Caco-2 (cell line): ENCODE measurements around the gene TSC22D2. TPM values are rescaled to one million over a fixed set of nuclear protein-coding genes. Genes with fewer than 3 reads are reported as not detected.

ENCODE experiments used
- BruUV-seq: library from RNA; stranded (reverse); fragments of 400-500 nt; replicated peaks from 2 replicates; lab custom pipeline; 2021; lab: Mats Ljungman, UMichigan
- CTCF ChIA-PET: fragments of 300-600 bp; sonication (Branson Sonifier 250); formaldehyde crosslinking; loops from one replicate; lab custom pipeline; 2022; ENCODE audit warnings: antibody characterized with exemption; lab: Charles Lee
- POLR2A ChIA-PET: fragments of 300-600 bp; sonication (Branson Sonifier 250); formaldehyde crosslinking; loops from one replicate; lab custom pipeline; 2022; ENCODE audit warnings: antibody characterized with exemption; lab: Charles Lee
- DNase-seq, 2 experiments: peaks; one replicate each; pipeline versions ENCODE4 v3.0.0 to v3.0.0-alpha.2; 2020 to 2022
- H3K27me3 ChIP-seq: replicated peaks from 2 replicates; pipeline ENCODE4 v1.6.0; 2011; ENCODE audit warnings: low read length; ENCODE audit not compliant: control insufficient read depth, insufficient read depth
- H3K36me3 ChIP-seq: 2 replicates; pipeline ENCODE4 v1.5.1; 2011; ENCODE audit warnings: low read length; ENCODE audit not compliant: control insufficient read depth, insufficient read depth
- H3K4me1 ChIP-seq: fragments of 250-450 bp; sonication (Bioruptor Pico); 2 replicates; pipeline ENCODE4 v1.5.1; 2020; ENCODE audit warnings: mild to moderate bottlenecking
- H3K4me3 ChIP-seq: 2 replicates; pipeline ENCODE4 v1.5.1; 2011; ENCODE audit warnings: low read depth, mild to moderate bottlenecking, control low read depth, low read length
- H3K9me3 ChIP-seq: fragments of 250-450 bp; sonication (Bioruptor Pico); 2 replicates; pipeline ENCODE4 v1.5.1; 2020; ENCODE audit warnings: mild to moderate bottlenecking, moderate library complexity
- H3K27ac Mint-ChIP-seq: one replicate; pipeline ENCODE4 v1.8.0; 2022; ENCODE audit warnings: mixed read lengths; ENCODE audit not compliant: unreplicated experiment
- H3K27me3 Mint-ChIP-seq: one replicate; pipeline ENCODE4 v1.8.0; 2022; ENCODE audit warnings: mixed read lengths; ENCODE audit not compliant: insufficient read depth, unreplicated experiment
- H3K36me3 Mint-ChIP-seq: one replicate; pipeline ENCODE4 v1.8.0; 2022; ENCODE audit warnings: mild to moderate bottlenecking, mixed read lengths; ENCODE audit not compliant: insufficient read depth, unreplicated experiment
- H3K4me1 Mint-ChIP-seq: one replicate; pipeline ENCODE4 v1.8.0; 2022; ENCODE audit warnings: low read depth, mixed read lengths; ENCODE audit not compliant: unreplicated experiment
- H3K4me3 Mint-ChIP-seq: one replicate; pipeline ENCODE4 v1.8.0; 2022; ENCODE audit warnings: mild to moderate bottlenecking, moderate library complexity, mixed read lengths; ENCODE audit not compliant: unreplicated experiment
- H3K9me3 Mint-ChIP-seq: one replicate; pipeline ENCODE4 v1.8.0; 2022; ENCODE audit warnings: mixed read lengths; ENCODE audit not compliant: unreplicated experiment
- intact Hi-C: fragments of 100-400 bp; cut with micrococcal nuclease; formaldehyde crosslinking; loops from one replicate; pipeline ENCODE4 v1.10.0; 2022; ENCODE audit not compliant: unreplicated experiment
- total RNA-seq: library from RNA; stranded (reverse); gene quantifications from 2 replicates; pipeline ENCODE4 v1.2.3, GENCODE V29; 2022
- TF ChIP-seq, protein P1 (sequence below), 2 experiments: fragments of 200-600 bp in 1 of 2; IDR thresholded peaks; 1 replicate in 1 of 2; 2 replicates in 1 of 2; pipeline versions ENCODE4 v1.5.1 to v1.8.0; 2011 to 2022; ENCODE audit warnings: antibody characterized with exemption in 1 of 2, control low read depth in 1 of 2, inconsistent platforms in 1 of 2, low read depth in 1 of 2, low read length in 1 of 2, mild to moderate bottlenecking in 1 of 2, moderate library complexity in 1 of 2; ENCODE audit not compliant: insufficient read depth in 1 of 2, severe bottlenecking in 1 of 2, unreplicated experiment in 1 of 2

The TSC22D2 gene
- total RNA-seq, 1 experiment from 2014 or later: 30.8 TPM

DNA sequence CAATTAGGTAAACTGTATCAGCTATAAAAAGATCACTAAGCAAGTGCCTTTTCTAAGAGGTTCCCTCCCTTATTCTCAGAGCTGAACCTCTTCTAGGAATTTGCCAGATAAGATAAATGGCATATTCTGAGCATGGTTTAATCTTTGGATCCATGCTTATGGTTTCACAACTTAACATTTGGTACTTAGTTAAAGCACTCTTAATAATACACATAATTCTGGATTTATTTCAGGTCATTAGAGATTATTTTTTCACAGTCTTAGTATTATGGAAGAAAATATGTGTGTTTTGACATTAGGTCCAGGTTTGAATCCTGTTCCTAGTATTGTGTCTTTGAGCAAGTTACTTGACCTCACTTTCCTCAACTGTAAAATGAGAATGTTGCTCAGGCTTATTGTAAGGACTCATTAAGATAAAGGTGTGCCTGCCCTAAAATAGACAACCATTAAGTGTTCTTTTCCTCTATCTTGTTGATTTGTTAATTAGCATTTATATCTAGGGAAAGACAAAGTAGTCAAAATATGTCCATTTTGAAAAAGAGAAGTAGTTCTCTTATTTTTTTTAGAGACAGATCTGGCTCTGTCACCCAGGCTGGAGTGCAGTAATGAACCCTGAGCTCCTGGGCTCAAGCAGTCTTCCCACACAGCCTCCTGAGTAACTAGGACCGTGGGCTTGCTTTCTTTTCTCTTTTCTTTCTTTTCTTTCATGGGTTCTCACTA, 43.4 kb downstream of the TSC22D2 start:
- Mint-ChIP-seq H3K36me3 (peaks cover 11% of the 10 kb centered on the region), H3K9me3 (no peaks in the 10 kb centered on the region), H3K4me3 (no peak overlapping the region), H3K27ac (no peak overlapping the region), H3K4me1 (peaks cover 28% of the 10 kb centered on the region), H3K27me3 (no peaks in the 10 kb centered on the region)
- H3K4me1 ChIP-seq: peaks cover 45% of the 10 kb centered on the region
- ChIA-PET POLR2A (no interaction called here), CTCF (interaction anchor here (1.2 kb wide), 1 partner anchor 18 kb away, joined by 3 read pairs; no protein-coding TSS in a partner anchor)
- H3K27me3 ChIP-seq: no peaks in the 10 kb centered on the region
- no peak for DNase-seq
- H3K4me3 ChIP-seq: no peak overlapping the region
- H3K9me3 ChIP-seq: no peaks in the 10 kb centered on the region
- TF ChIP-seq, protein P1, sequence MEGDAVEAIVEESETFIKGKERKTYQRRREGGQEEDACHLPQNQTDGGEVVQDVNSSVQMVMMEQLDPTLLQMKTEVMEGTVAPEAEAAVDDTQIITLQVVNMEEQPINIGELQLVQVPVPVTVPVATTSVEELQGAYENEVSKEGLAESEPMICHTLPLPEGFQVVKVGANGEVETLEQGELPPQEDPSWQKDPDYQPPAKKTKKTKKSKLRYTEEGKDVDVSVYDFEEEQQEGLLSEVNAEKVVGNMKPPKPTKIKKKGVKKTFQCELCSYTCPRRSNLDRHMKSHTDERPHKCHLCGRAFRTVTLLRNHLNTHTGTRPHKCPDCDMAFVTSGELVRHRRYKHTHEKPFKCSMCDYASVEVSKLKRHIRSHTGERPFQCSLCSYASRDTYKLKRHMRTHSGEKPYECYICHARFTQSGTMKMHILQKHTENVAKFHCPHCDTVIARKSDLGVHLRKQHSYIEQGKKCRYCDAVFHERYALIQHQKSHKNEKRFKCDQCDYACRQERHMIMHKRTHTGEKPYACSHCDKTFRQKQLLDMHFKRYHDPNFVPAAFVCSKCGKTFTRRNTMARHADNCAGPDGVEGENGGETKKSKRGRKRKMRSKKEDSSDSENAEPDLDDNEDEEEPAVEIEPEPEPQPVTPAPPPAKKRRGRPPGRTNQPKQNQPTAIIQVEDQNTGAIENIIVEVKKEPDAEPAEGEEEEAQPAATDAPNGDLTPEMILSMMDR (IDR thresholded peaks at IDR 0.05; ENCODE audit: insufficient read depth in 1 of 2, low read depth in 1 of 2, low read length in 1 of 2, severe bottlenecking in 1 of 2, unreplicated experiment in 1 of 2): no peak
- intact Hi-C loops: no loop called here
- no TSS peak for BruUV-seq
- H3K36me3 ChIP-seq: no peaks in the 10 kb centered on the region

DNA sequence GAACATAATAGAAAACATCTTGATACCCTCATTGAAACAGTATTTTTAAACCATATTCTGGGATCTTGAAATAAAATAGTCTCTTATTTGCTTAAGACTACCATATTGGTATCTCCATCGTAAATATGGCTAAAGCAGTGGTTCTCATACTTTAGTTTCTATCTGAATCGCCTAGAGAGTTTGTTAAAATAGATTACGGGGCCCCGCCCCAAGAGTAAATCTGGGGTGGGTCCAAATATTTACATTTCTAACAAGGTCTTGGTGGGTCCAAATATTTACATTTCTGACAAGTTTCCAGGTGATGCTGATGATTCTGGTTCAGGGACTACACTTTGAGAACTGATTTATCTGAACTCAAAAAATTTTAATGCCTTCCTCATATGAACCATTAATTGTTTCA, 45.3 kb downstream of the TSC22D2 start:
- Histone ChIP-seq H3K4me3 (no peak overlapping the region), H3K9me3 (no peaks in the 10 kb centered on the region), H3K27me3 (no peaks in the 10 kb centered on the region), H3K4me1 (peaks cover 26% of the 10 kb centered on the region), H3K36me3 (no peaks in the 10 kb centered on the region)
- ChIA-PET POLR2A (no interaction called here), CTCF (no interaction called here)
- Mint-ChIP-seq H3K27ac (no peak overlapping the region), H3K27me3 (no peaks in the 10 kb centered on the region), H3K4me1 (peaks cover 17% of the 10 kb centered on the region), H3K4me3 (no peak overlapping the region), H3K36me3 (peaks cover 11% of the 10 kb centered on the region), H3K9me3 (no peaks in the 10 kb centered on the region)
- intact Hi-C loops: no loop called here
- TF ChIP-seq, protein P1 (IDR thresholded peaks at IDR 0.05; ENCODE audit: insufficient read depth in 1 of 2, low read depth in 1 of 2, low read length in 1 of 2, severe bottlenecking in 1 of 2, unreplicated experiment in 1 of 2): no peak
- no peak for DNase-seq
- BruUV-seq: no TSS peak

DNA sequence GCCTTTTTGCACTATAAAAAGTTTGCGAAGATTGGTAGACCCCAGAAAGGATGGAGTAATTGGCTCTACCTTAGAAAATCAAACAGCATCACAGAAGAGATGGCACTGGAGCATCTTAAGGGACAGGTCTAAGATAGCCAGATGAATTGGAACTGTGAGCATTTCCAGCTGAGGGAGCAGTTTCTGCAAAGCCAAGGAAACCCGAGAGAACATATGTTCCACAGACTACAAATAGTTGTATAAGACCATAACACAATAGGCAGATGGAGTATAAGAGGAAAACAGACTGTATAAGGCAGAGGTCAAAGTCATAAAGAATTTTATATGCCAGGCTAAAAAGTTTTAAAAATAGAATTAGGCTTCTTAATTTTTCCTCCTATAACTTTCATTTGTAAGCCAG, 46.0 kb downstream of the TSC22D2 start:
- H3K9me3 ChIP-seq: no peaks in the 10 kb centered on the region
- POLR2A ChIA-PET: no interaction called here
- no peak overlapping the region for H3K4me3 ChIP-seq
- CTCF ChIA-PET: no interaction called here
- H3K4me3 Mint-ChIP-seq: no peak overlapping the region
- intact Hi-C loops: no loop called here
- no peaks in the 10 kb centered on the region for H3K27me3 Mint-ChIP-seq
- no peaks in the 10 kb centered on the region for H3K27me3 ChIP-seq
- no peak for DNase-seq
- no peaks in the 10 kb centered on the region for H3K9me3 Mint-ChIP-seq
- H3K36me3 ChIP-seq: no peaks in the 10 kb centered on the region; the same call in 1 of the 2 replicates
- H3K27ac Mint-ChIP-seq: no peak overlapping the region
- peaks cover 25% of the 10 kb centered on the region for H3K4me1 ChIP-seq
- H3K4me1 Mint-ChIP-seq: peaks cover 14% of the 10 kb centered on the region
- BruUV-seq: no TSS peak
- TF ChIP-seq, protein P1 (IDR thresholded peaks at IDR 0.05; ENCODE audit: insufficient read depth in 1 of 2, low read depth in 1 of 2, low read length in 1 of 2, severe bottlenecking in 1 of 2, unreplicated experiment in 1 of 2): no peak
- H3K36me3 Mint-ChIP-seq: peaks cover 18% of the 10 kb centered on the region
